SK-N-SH (cell line): ENCODE data around the gene PER1. TPM values are rescaled to one million over a fixed set of nuclear protein-coding genes. Genes with fewer than 3 reads are reported as not detected.

Experiments used
- CTCF ChIA-PET: fragments of 300-600, 350-600 bp; formaldehyde crosslinking; extraction: SDS; loops from one replicate; lab custom pipeline; 2021; lab: Yijun Ruan, JAX
- POLR2A ChIA-PET: fragments of 350-600 bp; sonication (Branson Sonifier 250); formaldehyde crosslinking; extraction: SDS; loops from one replicate; lab custom pipeline; 2020; ENCODE audit warnings: antibody characterized with exemption, inconsistent platforms; lab: Yijun Ruan, JAX
- DNase-seq: peaks from one replicate; pipeline ENCODE4 v3.0.0; 2012
- H2AFZ ChIP-seq: fragments of 200-600 bp; sonication (generic); 2 replicates; pipeline ENCODE4 v1.8.1; 2016; ENCODE audit warnings: antibody characterized with exemption, mild to moderate bottlenecking, low read depth
- H3F3A ChIP-seq: fragments of 200-600 bp; sonication (generic); replicated peaks from 2 replicates; pipeline ENCODE3; 2016; ENCODE audit warnings: antibody characterized with exemption, mild to moderate bottlenecking; ENCODE audit not compliant: insufficient read depth
- H3K27ac ChIP-seq, 2 experiments: fragments of 200-500 bp in 1 of 2; fragments of 200-600 bp in 1 of 2; sonication (Bioruptor generic) in 1 of 2; sonication (generic), shearing (Covaris generic) in 1 of 2; 2 replicates each; pipeline versions ENCODE4 v1.5.1 to v1.6.1; 2014 to 2016; ENCODE audit warnings: low read depth in 2 of 2, inconsistent platforms in 1 of 2, low read length in 1 of 2, mild to moderate bottlenecking in 1 of 2, mixed read lengths in 1 of 2
- H3K27me3 ChIP-seq: fragments of 200-600 bp; sonication (generic), shearing (Covaris generic); 2 replicates; pipeline ENCODE4 v1.6.1; 2016; ENCODE audit warnings: mixed run types; ENCODE audit not compliant: insufficient read depth
- H3K36me3 ChIP-seq, 2 experiments: fragments of 200-500 bp in 1 of 2; fragments of 200-600 bp in 1 of 2; sonication (Bioruptor generic) in 1 of 2; sonication (generic) in 1 of 2; replicated peaks in 1 of 2; 2 replicates each; pipeline versions ENCODE3 to v1.5.1; 2014 to 2016; ENCODE audit warnings: low read length in 1 of 2, mild to moderate bottlenecking in 1 of 2; ENCODE audit not compliant: insufficient read depth in 2 of 2, control insufficient read depth in 1 of 2
- H3K4me1 ChIP-seq, 2 experiments: fragments of 200-500 bp in 1 of 2; fragments of 200-600 bp in 1 of 2; sonication (Bioruptor generic) in 1 of 2; sonication (generic), shearing (Covaris generic) in 1 of 2; 2 replicates each; pipeline versions ENCODE4 v1.5.1 to v1.6.1; 2014 to 2016; ENCODE audit warnings: low read depth in 1 of 2, low read length in 1 of 2, mixed run types in 1 of 2; ENCODE audit not compliant: insufficient read depth in 2 of 2, control insufficient read depth in 1 of 2
- H3K4me2 ChIP-seq: fragments of 200-600 bp; sonication (generic), shearing (Covaris generic); 2 replicates; pipeline ENCODE4 v1.6.1; 2017; ENCODE audit warnings: mixed run types
- H3K4me3 ChIP-seq, 2 experiments: fragments of 200-500 bp in 1 of 2; fragments of 200-600 bp in 1 of 2; sonication (Bioruptor generic) in 1 of 2; sonication (generic), shearing (Covaris generic) in 1 of 2; 2 replicates each; pipeline versions ENCODE4 v1.5.1 to v1.8.1; 2014 to 2016; ENCODE audit warnings: low read depth in 2 of 2, inconsistent platforms in 1 of 2, low read length in 1 of 2, mild to moderate bottlenecking in 1 of 2, mixed read lengths in 1 of 2, moderate library complexity in 1 of 2
- H3K79me2 ChIP-seq: fragments of 200-600 bp; sonication (generic); 2 replicates; pipeline ENCODE4 v1.8.1; 2017; ENCODE audit warnings: mild to moderate bottlenecking; ENCODE audit not compliant: insufficient read depth
- H3K9ac ChIP-seq: fragments of 200-600 bp; sonication (generic); 2 replicates; pipeline ENCODE4 v1.6.1; 2017; ENCODE audit warnings: mixed run types
- H3K9me2 ChIP-seq: fragments of 200-600 bp; sonication (generic); 2 replicates; pipeline ENCODE4 v1.6.1; 2017; ENCODE audit warnings: mixed run types
- H3K9me3 ChIP-seq: fragments of 200-600 bp; sonication (generic); 2 replicates; pipeline ENCODE4 v1.6.1; 2017; ENCODE audit warnings: mixed run types, mild to moderate bottlenecking, moderate library complexity
- H4K20me1 ChIP-seq: fragments of 200-600 bp; sonication (generic); 2 replicates; pipeline ENCODE4 v1.6.1; 2017; ENCODE audit warnings: mild to moderate bottlenecking, mixed run types; ENCODE audit not compliant: insufficient read depth
- CHD2 ChIP-seq: fragments of 150-350 bp; IDR thresholded peaks from 2 replicates; pipeline ENCODE4 v1.6.1; 2018; ENCODE audit warnings: low read length; ENCODE audit not compliant: partially characterized antibody
- CTCF ChIP-seq: fragments of 200-600 bp; sonication (generic); IDR thresholded peaks from 2 replicates; pipeline ENCODE4 v1.6.1; 2017; ENCODE audit warnings: antibody characterized with exemption, mild to moderate bottlenecking, moderate library complexity
- ELF1 ChIP-seq: IDR thresholded peaks from 2 replicates; pipeline ENCODE4 v1.4.0; 2012
- EP300 ChIP-seq, 2 experiments: IDR thresholded peaks; 2 replicates each; pipeline versions ENCODE4 v1.4.0 to v1.6.1; 2012; ENCODE audit warnings: borderline replicate concordance in 1 of 2, low read depth in 1 of 2, low read length in 1 of 2
- FOSL2 ChIP-seq: IDR thresholded peaks from 2 replicates; pipeline ENCODE4 v1.4.0; 2012; ENCODE audit warnings: low read depth, mild to moderate bottlenecking, moderate library complexity, borderline replicate concordance
- FOXJ3 ChIP-seq: sonication (generic); formaldehyde crosslinking; IDR thresholded peaks from 2 replicates; pipeline ENCODE4 v1.5.1; 2020; ENCODE audit warnings: mild to moderate bottlenecking, missing genetic modification reagents
- FOXM1 ChIP-seq: IDR thresholded peaks from 2 replicates; pipeline ENCODE4 v1.4.0; 2012; ENCODE audit warnings: low read depth, mild to moderate bottlenecking
- JUND ChIP-seq: IDR thresholded peaks from 2 replicates; pipeline ENCODE4 v1.4.0; 2012
- MAX ChIP-seq: IDR thresholded peaks from 2 replicates; pipeline ENCODE4 v1.4.0; 2012; ENCODE audit warnings: low read depth
- MEF2A ChIP-seq: IDR thresholded peaks from 2 replicates; pipeline ENCODE4 v1.4.0; 2012; ENCODE audit warnings: low read depth, borderline replicate concordance
- POLR2AphosphoS5 ChIP-seq: IDR thresholded peaks from 2 replicates; pipeline ENCODE4 v1.6.1; 2012; ENCODE audit warnings: low read depth, low read length
- RAD21 ChIP-seq: IDR thresholded peaks from 2 replicates; pipeline ENCODE4 v1.6.1; 2012; ENCODE audit warnings: mild to moderate bottlenecking, low read length
- RCOR1 ChIP-seq: fragments of 150-350 bp; IDR thresholded peaks from 2 replicates; pipeline ENCODE4 v1.6.1; 2017; ENCODE audit warnings: antibody characterized with exemption, low read length
- REST ChIP-seq: IDR thresholded peaks from 2 replicates; pipeline ENCODE4 v1.6.1; 2012; ENCODE audit warnings: mild to moderate bottlenecking, low read depth, low read length, moderate library complexity
- SMC3 ChIP-seq: IDR thresholded peaks from 2 replicates; pipeline ENCODE4 v1.6.1; 2012; ENCODE audit warnings: low read depth, low read length, improper control_type of control experiment
- TEAD4 ChIP-seq: IDR thresholded peaks from 2 replicates; pipeline ENCODE4 v1.4.0; 2012; ENCODE audit warnings: mild to moderate bottlenecking, borderline replicate concordance; ENCODE audit not compliant: insufficient read depth
- ZBTB33 ChIP-seq: IDR thresholded peaks from 2 replicates; pipeline ENCODE4 v1.4.0; 2012; ENCODE audit warnings: low read depth, borderline replicate concordance
- WGBS: methylation state at CpG from one replicate; pipeline ENCODE4 v1.1.6; 2017; ENCODE audit warnings: low lambda C conversion rate; 5-methylcytosine and 5-hydroxymethylcytosine counted together
- polyA plus RNA-seq, 3 experiments: library from polyadenylated mRNA; depleted of rRNA; stranded (reverse); fragments of >200 nt; gene quantifications; 2 replicates each; pipeline ENCODE4 v1.2.3, GENCODE V29; 2012

Gene PER1
- polyA plus RNA-seq, 1 of the 3 experiments (the other 2 are of a cell fraction), result 56.8 TPM

- no peak overlapping the region for H3K4me2 ChIP-seq
- H4K20me1 ChIP-seq, result peaks cover 9% of the 10 kb centered on the region; the same call in 1 of the 2 replicates
- DNase-seq, result no peak
- peaks cover 14 to 45% of the 10 kb centered on the region in 2 experiments for H3K36me3 ChIP-seq
- peaks cover 11% of the 10 kb centered on the region for H3F3A ChIP-seq
- H3K4me1 ChIP-seq, result peaks cover 26 to 30% of the 10 kb centered on the region in 2 experiments; a peak in 3 of 4 replicates
- peaks cover 16% of the 10 kb centered on the region; the same call in 1 of the 2 replicates for H3K79me2 ChIP-seq
- no peak overlapping the region for H3K4me3 ChIP-seq
- no peak overlapping the region for H2AFZ ChIP-seq
- H3K9me3 ChIP-seq, result no peaks in the 10 kb centered on the region
- ChIA-PET CTCF (interaction anchor here (1.2 to 3.1 kb wide), 3 partner anchors 9 to 31 kb away, joined by 3 to 15 read pairs (median 7); partner anchors contain the start of gene ALOXE3), POLR2A (no interaction called here)
- TF ChIP-seq CHD2 (no peak), RAD21 (no peak), EP300 (IDR thresholded peaks at IDR 0.05; ENCODE audit: borderline replicate concordance in 1 of 2, low read depth in 1 of 2, low read length in 1 of 2) (no peak), CTCF (no peak), FOSL2 (no peak), MAX (no peak)
- WGBS, result 91% methylated on average over 25 of the region's 29 CpGs
- no peak overlapping the region for H3K27ac ChIP-seq
- H3K9ac ChIP-seq, result no peak overlapping the region
- no peaks in the 10 kb centered on the region for H3K9me2 ChIP-seq
- no peaks in the 10 kb centered on the region for H3K27me3 ChIP-seq
Observed at GRCh38 chr17:8149419-8150193, 2.6 kb downstream of the PER1 start.

- peaks cover 10% of the 10 kb centered on the region for H3F3A ChIP-seq
- no peaks in the 10 kb centered on the region for H3K9me2 ChIP-seq
- H4K20me1 ChIP-seq, result peaks cover 9% of the 10 kb centered on the region; the same call in 1 of the 2 replicates
- ChIA-PET POLR2A (no interaction called here), CTCF (interaction anchor here (0.8 to 1.9 kb wide), 3 partner anchors 8 to 11 kb away, joined by 3 to 12 read pairs (median 7); no protein-coding TSS in a partner anchor)
- H3K4me2 ChIP-seq, result no peak overlapping the region
- no peaks in the 10 kb centered on the region for H3K27me3 ChIP-seq
- no peak overlapping the region for H2AFZ ChIP-seq
- H3K4me3 ChIP-seq, result no peak overlapping the region
- H3K4me1 ChIP-seq, result peaks cover 19% of the 10 kb centered on the region in 2 experiments; a peak in 3 of 4 replicates
- WGBS, result 92% methylated on average over 13 of the region's 13 CpGs
- no peak overlapping the region for H3K9ac ChIP-seq
- no peaks in the 10 kb centered on the region for H3K9me3 ChIP-seq
- no peak for DNase-seq
- no peak overlapping the region for H3K27ac ChIP-seq
- H3K79me2 ChIP-seq, result peaks cover 16% of the 10 kb centered on the region; the same call in 1 of the 2 replicates
- peaks cover 14 to 54% of the 10 kb centered on the region in 2 experiments for H3K36me3 ChIP-seq
- TF ChIP-seq POLR2AphosphoS5, result no peak
- TF ChIP-seq JUND, result no peak
- TF ChIP-seq SMC3, result no peak
- TF ChIP-seq MEF2A, result no peak
- TF ChIP-seq RCOR1, result no peak
- TF ChIP-seq REST, result no peak
- no peak for TF ChIP-seq EP300 (IDR thresholded peaks at IDR 0.05; ENCODE audit: borderline replicate concordance in 1 of 2, low read depth in 1 of 2, low read length in 1 of 2)
- TF ChIP-seq TEAD4, result no peak
- no peak for TF ChIP-seq FOXJ3 (CRISPR knock-in tag)
- no peak for TF ChIP-seq ELF1
- no peak for TF ChIP-seq FOXM1
- TF ChIP-seq ZBTB33, result no peak
Observed at GRCh38 chr17:8148560-8148959, 3.6 kb downstream of the PER1 start.
